B cell (primary cell): ENCODE data around the gene WDR48.

Experiments
- EZH2 ChIP-seq: IDR thresholded peaks from 2 replicates; pipeline ENCODE4 v1.6.1; 2012; ENCODE audit warnings: borderline replicate concordance, low read depth, mild to moderate bottlenecking, moderate library complexity, low read length; ENCODE audit not compliant: insufficient read depth, poor library complexity, severe bottlenecking
- TF ChIP-seq, protein P1 (sequence below): fragments of 200-600 bp; IDR thresholded peaks from one replicate; pipeline ENCODE4 v1.8.0; 2022; ENCODE audit warnings: antibody characterized with exemption, mild to moderate bottlenecking

DNA sequence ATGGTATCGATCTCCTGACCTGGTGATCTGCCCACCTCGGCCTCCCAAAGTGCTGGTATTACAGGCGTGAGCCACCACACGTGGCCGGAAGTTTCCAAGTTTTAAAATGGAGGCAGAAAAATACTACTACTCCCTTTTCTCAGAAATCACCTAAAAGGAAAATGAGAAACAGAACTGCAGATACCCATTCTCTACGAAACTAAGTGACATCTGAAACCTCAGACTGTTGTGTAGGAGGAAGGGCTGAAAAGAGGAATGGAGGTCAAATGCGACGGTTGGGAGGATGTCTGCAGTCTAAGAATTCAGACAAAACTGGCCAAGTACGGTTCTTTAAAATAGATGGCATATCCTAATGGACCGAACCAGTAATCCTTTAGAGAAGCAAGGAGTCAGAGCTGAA lies 24.1 kb downstream of the WDR48 start:
- TF ChIP-seq, protein P1, sequence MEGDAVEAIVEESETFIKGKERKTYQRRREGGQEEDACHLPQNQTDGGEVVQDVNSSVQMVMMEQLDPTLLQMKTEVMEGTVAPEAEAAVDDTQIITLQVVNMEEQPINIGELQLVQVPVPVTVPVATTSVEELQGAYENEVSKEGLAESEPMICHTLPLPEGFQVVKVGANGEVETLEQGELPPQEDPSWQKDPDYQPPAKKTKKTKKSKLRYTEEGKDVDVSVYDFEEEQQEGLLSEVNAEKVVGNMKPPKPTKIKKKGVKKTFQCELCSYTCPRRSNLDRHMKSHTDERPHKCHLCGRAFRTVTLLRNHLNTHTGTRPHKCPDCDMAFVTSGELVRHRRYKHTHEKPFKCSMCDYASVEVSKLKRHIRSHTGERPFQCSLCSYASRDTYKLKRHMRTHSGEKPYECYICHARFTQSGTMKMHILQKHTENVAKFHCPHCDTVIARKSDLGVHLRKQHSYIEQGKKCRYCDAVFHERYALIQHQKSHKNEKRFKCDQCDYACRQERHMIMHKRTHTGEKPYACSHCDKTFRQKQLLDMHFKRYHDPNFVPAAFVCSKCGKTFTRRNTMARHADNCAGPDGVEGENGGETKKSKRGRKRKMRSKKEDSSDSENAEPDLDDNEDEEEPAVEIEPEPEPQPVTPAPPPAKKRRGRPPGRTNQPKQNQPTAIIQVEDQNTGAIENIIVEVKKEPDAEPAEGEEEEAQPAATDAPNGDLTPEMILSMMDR = no peak
- no peak for TF ChIP-seq EZH2
